GM12801 (cell line): ENCODE results near the gene CCDC28B.

Source experiments
- CTCF ChIP-seq: IDR thresholded peaks from one replicate; pipeline ENCODE4 v1.5.1; 2011; ENCODE audit warnings: control low read depth; ENCODE audit not compliant: insufficient read length; ENCODE audit errors: extremely low read depth

The CCDC28B gene

GRCh38 chr1:32200226-32201010 is at the start of gene CCDC28B:
CCDC28B (plus strand) TSS chr1:32200595; CDS start chr1:32201936, 1,341 bp downstream.
- TF ChIP-seq CTCF: no peak

- no peak for TF ChIP-seq CTCF
Measured at GRCh38 chr1:32150847-32151246, 49.5 kb upstream of the CCDC28B start.

- no peak for TF ChIP-seq CTCF
Measured at GRCh38 chr1:32151319-32151787, 49.0 kb upstream of the CCDC28B start.

- TF ChIP-seq CTCF: no peak
Measured at GRCh38 chr1:32159189-32159588, 41.2 kb upstream of the CCDC28B start.

- TF ChIP-seq CTCF: no peak
Measured at GRCh38 chr1:32163405-32163804, 37.0 kb upstream of the CCDC28B start.

- TF ChIP-seq CTCF: no peak
Measured at GRCh38 chr1:32170991-32171390, 29.4 kb upstream of the CCDC28B start.

- no peak for TF ChIP-seq CTCF
Measured at GRCh38 chr1:32172621-32173245, 27.7 kb upstream of the CCDC28B start.
